Activated naive CD4-positive, alpha-beta T cell treated with anti-CD3 and anti-CD28 coated beads for 36 hours (primary cell): Measurements from ENCODE around the gene C21orf58. TPM values are rescaled to one million over a fixed set of nuclear protein-coding genes. Genes with fewer than 3 reads are reported as not detected.

Experiments used
- CTCF ChIA-PET: fragments of 350-600 bp; sonication (Branson Sonifier 250); formaldehyde crosslinking; loops from one replicate; lab custom pipeline; 2021; ENCODE audit warnings: antibody characterized with exemption; lab: Charles Lee
- DNase-seq: peaks from one replicate; pipeline ENCODE4 v3.0.0-alpha.2; 2020
- H3K27ac Mint-ChIP-seq: one replicate; pipeline ENCODE4 v1.8.0; 2021; ENCODE audit warnings: mild to moderate bottlenecking, mixed read lengths
- H3K27me3 Mint-ChIP-seq: one replicate; pipeline ENCODE4 v1.8.0; 2021; ENCODE audit warnings: low read depth, mixed read lengths
- H3K36me3 Mint-ChIP-seq: one replicate; pipeline ENCODE4 v1.8.0; 2021; ENCODE audit warnings: low read depth, mixed read lengths
- H3K4me1 Mint-ChIP-seq: one replicate; pipeline ENCODE4 v1.8.0; 2021; ENCODE audit warnings: low read depth, mixed read lengths
- H3K4me3 Mint-ChIP-seq: one replicate; pipeline ENCODE4 v1.8.0; 2021; ENCODE audit warnings: mild to moderate bottlenecking, moderate library complexity, mixed read lengths
- H3K9me3 Mint-ChIP-seq: one replicate; pipeline ENCODE4 v1.8.0; 2021; ENCODE audit warnings: mixed read lengths
- intact Hi-C: fragments of 100-400 bp; cut with micrococcal nuclease; formaldehyde crosslinking; loops from one replicate; pipeline ENCODE4 v1.15.1; 2023
- total RNA-seq, 2 experiments: library from RNA; stranded (reverse); gene quantifications; one replicate each; pipeline ENCODE4 v1.2.3, GENCODE V29; 2021

The C21orf58 gene
- total RNA-seq, 2 experiments from 2014 or later: 23.9 to 24.2 TPM

DNA sequence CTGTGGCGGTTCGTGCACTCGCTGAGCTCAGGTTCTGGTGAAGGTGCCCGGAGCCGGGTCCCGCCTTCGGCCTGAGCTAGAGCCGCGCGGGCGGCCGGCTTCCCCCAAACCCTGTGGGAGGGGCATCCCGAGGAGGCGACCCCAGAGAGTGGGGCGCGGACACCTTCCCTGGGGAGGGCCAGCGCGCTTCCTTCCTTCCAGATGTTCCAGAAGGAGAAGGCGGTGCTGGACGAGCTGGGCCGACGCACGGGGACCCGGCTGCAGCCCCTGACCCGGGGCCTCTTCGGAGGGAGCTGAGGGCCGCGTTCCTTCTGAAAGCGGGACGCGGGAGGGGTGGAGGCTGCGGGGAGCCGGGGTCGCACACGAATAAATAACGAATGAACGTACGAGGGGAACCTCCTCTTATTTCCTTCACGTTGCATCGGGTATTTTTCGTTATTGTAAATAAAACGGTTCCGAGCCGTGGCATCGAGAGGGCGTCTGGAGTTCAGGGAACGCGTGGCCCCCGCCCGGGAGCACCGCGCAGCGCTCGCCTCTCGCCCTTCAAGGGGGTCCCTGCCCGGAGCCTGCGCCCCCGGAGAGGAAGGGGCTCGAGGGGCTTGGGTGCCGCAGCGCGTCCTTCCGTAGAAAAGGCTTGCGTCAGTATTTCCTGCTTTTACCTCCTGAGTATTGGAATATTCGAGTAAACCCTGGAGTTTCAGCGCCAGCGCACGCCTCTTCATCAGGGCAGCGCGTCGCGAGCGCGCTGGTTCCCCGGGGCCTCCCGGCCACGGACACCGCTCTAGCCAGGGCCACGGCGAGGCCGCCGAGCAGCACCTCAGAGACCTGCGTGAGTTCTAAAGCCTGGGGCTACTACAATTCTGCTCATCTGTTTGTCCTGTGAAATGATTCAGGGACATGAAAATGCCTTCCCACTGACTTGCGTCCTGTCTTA lies 26.1 kb downstream of the C21orf58 start:
- H3K27ac Mint-ChIP-seq: no peak overlapping the region
- CTCF ChIA-PET: no interaction called here
- peak; percentile 22 for DNase-seq

DNA sequence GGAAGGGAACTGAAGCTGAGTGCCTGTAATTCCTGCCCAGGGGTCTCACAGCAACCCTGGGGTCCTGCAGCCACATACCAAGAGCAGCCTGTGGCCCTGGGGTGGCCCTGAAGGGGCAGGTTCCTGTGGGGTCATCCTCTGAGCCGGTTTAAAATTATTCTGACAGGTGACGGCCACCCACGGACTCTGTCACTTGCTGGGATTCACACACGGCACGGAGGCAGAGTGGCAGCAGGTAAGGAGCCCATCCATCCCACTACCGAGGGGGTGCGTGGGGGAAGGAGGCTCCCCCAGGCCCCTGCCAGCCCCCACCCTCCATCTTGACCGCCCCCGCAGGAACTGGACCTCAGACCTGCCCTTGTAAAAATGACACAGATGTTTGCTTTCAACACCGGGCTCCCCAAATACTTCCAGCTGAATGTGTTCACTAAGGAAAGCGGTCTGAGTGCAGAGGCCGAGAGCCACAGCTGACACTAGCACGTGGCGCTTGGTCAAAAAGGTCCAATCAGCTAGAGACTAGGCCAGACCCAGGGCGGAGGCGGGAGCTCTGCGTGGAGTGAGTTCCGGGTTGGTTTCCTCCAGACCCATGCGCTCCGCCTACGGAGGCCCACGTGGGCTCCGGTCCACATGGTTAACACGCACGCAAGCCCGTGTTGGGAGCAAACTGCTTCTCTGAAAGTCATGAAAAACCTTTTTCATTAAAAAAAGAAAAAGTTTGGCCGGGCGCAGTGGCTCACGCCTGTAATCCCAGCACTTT lies 27.5 kb downstream of the C21orf58 start:
- peak overlapping the region; percentile 73 for H3K27ac Mint-ChIP-seq
- CTCF ChIA-PET: interaction anchor here (0.7 kb wide), 1 partner anchor 71 kb away, joined by 3 read pairs; no protein-coding TSS in a partner anchor
- H3K9me3 Mint-ChIP-seq: no peaks in the 10 kb centered on the region
- peak; percentile 82 for DNase-seq
- H3K4me1 Mint-ChIP-seq: peaks cover 18% of the 10 kb centered on the region
- peaks cover 22% of the 10 kb centered on the region for H3K36me3 Mint-ChIP-seq
- peak overlapping the region; percentile 62 for H3K4me3 Mint-ChIP-seq
- intact Hi-C loops: loop anchor here (2.0 kb wide), 1 partner anchor 27 kb away; the partner anchor contains the start of gene C21orf58
- H3K27me3 Mint-ChIP-seq: no peaks in the 10 kb centered on the region

More for the DNA sequence above, 26.1 kb downstream of the C21orf58 start:
- no peaks in the 10 kb centered on the region for H3K27me3 Mint-ChIP-seq
- H3K9me3 Mint-ChIP-seq: no peaks in the 10 kb centered on the region
- H3K4me3 Mint-ChIP-seq: peak overlapping the region; percentile 60
- H3K36me3 Mint-ChIP-seq: peaks cover 13% of the 10 kb centered on the region
- intact Hi-C loops: loop anchor here (2.0 kb wide), 1 partner anchor 25 kb away; the partner anchor contains the start of gene C21orf58
- peaks cover 18% of the 10 kb centered on the region for H3K4me1 Mint-ChIP-seq

DNA sequence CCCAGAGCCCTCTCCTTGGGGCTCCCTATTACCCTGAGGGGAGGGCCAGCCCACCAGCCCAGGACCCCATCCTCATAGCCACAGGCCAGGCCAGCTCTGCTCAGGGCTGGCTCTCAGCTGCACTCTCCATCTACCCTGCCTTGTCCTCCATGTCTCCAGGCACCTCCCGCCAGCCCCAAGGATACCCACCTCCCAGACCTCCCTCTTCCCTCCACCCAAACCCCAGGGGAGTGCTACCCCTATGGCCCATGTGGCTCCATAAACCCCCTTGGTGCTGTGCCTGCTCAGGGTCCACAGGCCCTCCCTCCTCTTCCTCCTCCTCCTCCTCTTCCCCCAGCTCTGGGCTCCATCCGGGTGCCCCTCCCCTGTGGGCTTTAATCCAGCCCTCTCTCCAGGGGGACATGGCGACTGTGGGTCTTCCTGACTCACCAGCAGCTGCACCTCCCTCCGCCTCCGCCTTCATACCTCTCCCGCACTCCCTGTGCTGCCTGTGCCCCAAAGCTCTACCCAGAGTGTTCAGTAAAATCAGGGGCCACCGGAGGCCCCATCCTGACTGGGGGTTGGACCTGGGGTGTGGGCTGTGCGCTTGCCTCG lies 28.4 kb downstream of the C21orf58 start:
- H3K27ac Mint-ChIP-seq: no peak overlapping the region
- DNase-seq: no peak
- peaks cover 20% of the 10 kb centered on the region for H3K4me1 Mint-ChIP-seq
- no peaks in the 10 kb centered on the region for H3K27me3 Mint-ChIP-seq
- no peaks in the 10 kb centered on the region for H3K9me3 Mint-ChIP-seq
- peaks cover 22% of the 10 kb centered on the region for H3K36me3 Mint-ChIP-seq
- CTCF ChIA-PET: no interaction called here
- H3K4me3 Mint-ChIP-seq: peak overlapping the region; percentile 4
- intact Hi-C loops: no loop called here

DNA sequence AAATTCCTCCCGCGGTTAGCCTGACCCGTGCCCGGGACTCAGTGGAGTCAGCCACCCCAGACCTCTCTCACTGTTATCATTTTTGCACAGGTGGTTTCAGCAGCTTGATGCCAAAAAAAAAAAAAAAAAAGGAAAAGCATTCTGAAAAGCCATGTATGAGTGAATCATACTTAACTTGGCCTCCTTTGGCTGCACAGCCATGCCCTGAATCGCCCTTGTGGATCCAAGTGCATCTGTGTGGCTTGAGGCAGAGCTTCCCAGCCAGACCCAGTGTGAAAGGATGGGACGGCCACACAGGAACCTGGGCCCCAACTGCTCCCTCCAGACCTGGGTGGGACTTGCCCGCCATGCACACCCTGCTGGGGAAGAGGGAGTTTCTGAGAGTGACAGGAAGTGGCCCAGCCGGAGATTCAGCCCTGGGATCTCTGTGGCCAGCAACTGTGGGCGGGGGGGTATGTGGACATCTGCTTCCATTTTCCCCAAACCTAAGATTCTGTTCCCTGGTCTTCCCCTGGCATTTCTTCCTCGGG lies 29.0 kb downstream of the C21orf58 start:
- H3K27ac Mint-ChIP-seq: no peak overlapping the region
- intact Hi-C loops: no loop called here
- no peaks in the 10 kb centered on the region for H3K27me3 Mint-ChIP-seq
- H3K4me1 Mint-ChIP-seq: peaks cover 23% of the 10 kb centered on the region
- peaks cover 21% of the 10 kb centered on the region for H3K36me3 Mint-ChIP-seq
- H3K9me3 Mint-ChIP-seq: no peaks in the 10 kb centered on the region
- CTCF ChIA-PET: no interaction called here
- no peak for DNase-seq
- no peak overlapping the region for H3K4me3 Mint-ChIP-seq

DNA sequence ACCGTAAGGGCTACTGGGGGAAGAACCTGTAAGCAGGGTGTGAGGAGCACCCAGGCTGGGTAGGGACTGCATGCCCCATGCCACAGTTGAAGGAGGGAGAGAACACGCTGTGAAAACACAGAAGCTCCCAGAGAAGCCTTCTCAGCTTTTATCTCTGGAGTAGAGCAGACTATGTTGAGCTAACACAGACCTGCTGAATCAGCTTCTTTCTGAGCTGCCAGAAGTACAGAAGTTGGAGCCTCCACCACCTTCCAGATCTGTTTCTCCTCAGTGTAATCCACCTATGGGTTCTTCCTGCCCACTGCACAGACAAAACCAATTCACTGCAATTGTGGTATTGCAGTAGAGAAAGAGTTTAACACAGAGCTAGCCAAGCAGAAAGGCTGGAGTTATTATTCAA lies 32.1 kb downstream of the C21orf58 start:
- no peak overlapping the region for H3K4me3 Mint-ChIP-seq
- DNase-seq: no peak
- no peak overlapping the region for H3K27ac Mint-ChIP-seq
- CTCF ChIA-PET: no interaction called here
- peaks cover 30% of the 10 kb centered on the region for H3K4me1 Mint-ChIP-seq
- no peaks in the 10 kb centered on the region for H3K27me3 Mint-ChIP-seq
- intact Hi-C loops: no loop called here
- H3K36me3 Mint-ChIP-seq: peaks cover 17% of the 10 kb centered on the region
- H3K9me3 Mint-ChIP-seq: no peaks in the 10 kb centered on the region

DNA sequence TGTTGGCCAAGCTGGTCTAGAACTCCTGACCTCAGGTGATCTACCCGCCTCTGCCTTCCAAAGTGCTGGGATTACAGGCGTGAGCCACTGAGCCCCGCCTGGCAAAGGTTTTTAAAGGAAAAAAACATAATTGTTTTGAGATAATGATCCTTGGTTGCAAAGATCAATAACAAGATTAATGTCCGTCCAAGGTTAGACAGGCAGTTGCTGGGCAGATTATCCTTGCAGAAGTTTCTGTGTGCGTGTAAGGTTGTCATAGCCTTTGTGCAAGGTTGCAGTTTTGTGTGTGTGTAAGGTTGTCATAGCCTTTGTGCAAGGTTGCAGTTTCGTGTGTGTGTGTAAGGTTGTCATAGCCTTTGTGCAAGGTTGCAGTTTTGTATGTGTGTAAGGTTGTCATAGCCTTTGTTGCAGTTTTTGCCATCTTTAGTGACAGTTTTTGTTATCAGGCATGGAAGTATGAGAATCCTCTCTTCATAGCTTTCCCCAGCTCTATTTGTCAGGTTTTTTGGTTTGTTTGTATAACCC lies 34.0 kb downstream of the C21orf58 start:
- CTCF ChIA-PET: interaction anchor here (0.7 kb wide), 1 partner anchor 9 kb away, joined by 4 read pairs; no protein-coding TSS in a partner anchor
- H3K4me1 Mint-ChIP-seq: peaks cover 27% of the 10 kb centered on the region
- intact Hi-C loops: loop anchor here (5.0 kb wide), 1 partner anchor 317 kb away; no protein-coding TSS in a partner anchor
- peaks cover 22% of the 10 kb centered on the region for H3K36me3 Mint-ChIP-seq
- H3K27me3 Mint-ChIP-seq: no peaks in the 10 kb centered on the region
- no peak overlapping the region for H3K4me3 Mint-ChIP-seq
- H3K27ac Mint-ChIP-seq: no peak overlapping the region
- no peak for DNase-seq
- H3K9me3 Mint-ChIP-seq: no peaks in the 10 kb centered on the region

DNA sequence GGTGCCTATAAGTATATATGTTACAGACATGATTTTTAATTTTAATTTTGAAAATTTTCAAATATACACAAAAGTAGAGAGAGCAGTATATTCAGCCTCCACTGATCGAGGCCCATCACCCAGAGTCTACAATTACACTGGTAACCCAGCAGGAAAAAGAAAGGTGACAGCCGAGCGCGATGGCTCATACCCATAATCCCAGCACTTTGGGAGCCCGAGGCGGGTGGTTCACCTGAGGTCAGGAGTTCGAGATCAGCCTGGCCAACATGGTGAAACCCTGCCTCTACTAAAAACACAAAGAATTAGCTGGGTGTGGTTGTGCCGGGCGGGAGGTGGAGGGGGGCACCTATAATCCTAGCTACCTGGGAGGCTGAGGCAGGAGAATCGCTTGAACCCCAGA lies 36.1 kb downstream of the C21orf58 start:
- intact Hi-C loops: loop anchor here (2.0 to 5.0 kb wide), 2 partner anchors 171 to 315 kb away; partner anchors contain the start of gene DIP2A
- Mint-ChIP-seq H3K36me3 (peaks cover 32% of the 10 kb centered on the region), H3K27ac (no peak overlapping the region), H3K9me3 (no peaks in the 10 kb centered on the region), H3K4me1 (peaks cover 49% of the 10 kb centered on the region), H3K4me3 (no peak overlapping the region), H3K27me3 (no peaks in the 10 kb centered on the region)
- no peak for DNase-seq
- CTCF ChIA-PET: no interaction called here

DNA sequence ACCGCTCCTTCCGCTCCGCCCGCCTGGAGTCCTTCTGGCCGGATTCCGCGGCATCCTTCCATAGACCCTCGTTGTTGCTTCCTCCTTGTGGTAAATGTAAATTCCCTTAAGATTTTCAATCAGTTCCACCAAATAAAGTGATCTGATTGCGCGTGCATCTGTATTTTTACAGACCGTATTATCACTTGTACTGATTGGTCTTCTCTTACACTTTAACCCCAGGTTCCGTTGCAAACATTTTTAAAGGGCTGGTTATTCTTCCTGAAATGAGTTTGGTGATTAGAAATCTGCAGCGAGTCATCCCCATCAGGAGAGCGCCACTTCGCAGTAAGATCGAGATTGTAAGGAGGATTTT lies 37.0 kb downstream of the C21orf58 start:
- CTCF ChIA-PET: no interaction called here
- peak overlapping the region; percentile 98 for H3K4me3 Mint-ChIP-seq
- peak overlapping the region; percentile 96 for H3K27ac Mint-ChIP-seq
- no peaks in the 10 kb centered on the region for H3K9me3 Mint-ChIP-seq
- H3K4me1 Mint-ChIP-seq: peaks cover 54% of the 10 kb centered on the region
- DNase-seq: no peak
- peaks cover 25% of the 10 kb centered on the region for H3K36me3 Mint-ChIP-seq
- no peaks in the 10 kb centered on the region for H3K27me3 Mint-ChIP-seq
- intact Hi-C loops: loop anchor here (1.0 to 5.0 kb wide), 6 partner anchors 38 to 314 kb away; partner anchors contain the start of genes DIP2A, LSS and PCNT

DNA sequence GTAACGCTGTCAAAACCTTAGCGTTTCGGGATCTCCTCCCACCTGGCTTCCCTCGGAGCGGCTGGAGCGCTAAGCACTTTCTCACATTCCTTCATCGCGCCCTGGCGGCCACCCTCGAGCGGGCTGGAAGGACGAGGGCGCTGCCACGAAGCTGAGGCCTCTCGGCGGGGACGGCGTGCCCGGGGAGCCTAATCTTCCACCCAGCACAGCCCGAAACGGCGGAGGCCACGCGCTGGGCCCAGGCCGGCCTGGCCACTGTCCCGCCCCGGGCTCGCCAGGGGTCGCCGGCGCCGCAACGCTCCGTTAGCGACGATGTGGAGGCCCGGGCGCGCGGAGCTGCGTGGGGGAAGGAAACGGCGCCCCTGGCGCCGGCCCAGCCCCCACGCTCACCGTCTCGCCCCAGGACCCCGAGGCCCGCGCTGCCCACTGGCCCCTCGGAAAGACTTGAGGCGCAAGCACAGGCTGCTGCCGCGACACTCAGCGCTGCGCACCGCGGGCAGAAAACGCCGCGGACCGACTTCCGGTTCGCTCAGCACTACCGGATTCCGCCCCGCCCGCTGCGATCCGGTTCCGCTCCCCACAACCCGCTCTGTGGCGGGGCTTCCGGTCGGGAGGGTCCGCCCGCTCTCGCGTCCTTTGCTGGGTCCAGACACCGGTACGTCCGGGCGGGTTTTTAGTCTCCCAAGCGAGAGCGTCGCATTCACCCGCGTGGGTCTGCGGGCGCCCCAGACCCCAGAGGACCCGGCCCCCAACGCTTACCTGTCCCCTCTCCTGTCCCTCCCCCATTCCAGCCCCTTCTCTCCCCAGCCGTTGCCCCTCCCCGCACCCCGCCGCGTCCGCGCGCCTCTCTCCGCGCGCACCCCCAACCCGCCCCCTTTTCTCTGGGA lies 37.7 kb downstream of the C21orf58 start, which contains the start of gene YBEY:
TSS of gene YBEY (plus strand) at position 582 of the 887 bp plus-strand sequence. CDS start 572 bp downstream, outside the sequence.
- Mint-ChIP-seq H3K27me3 (no peaks in the 10 kb centered on the region), H3K27ac (peak within 1 kb of the TSS; percentile 96), H3K36me3 (peaks cover 23% of the 10 kb centered on the region), H3K4me1 (peaks cover 58% of the 10 kb centered on the region), H3K4me3 (peak within 1 kb of the TSS; percentile 98), H3K9me3 (no peaks in the 10 kb centered on the region)
- intact Hi-C loops: loop anchor here (1.0 to 5.0 kb wide), 7 partner anchors 38 to 314 kb away; partner anchors contain the start of genes DIP2A, LSS and PCNT
- DNase-seq: peak; percentile 89
- CTCF ChIA-PET: interaction anchor here (0.6 to 1.1 kb wide), 2 partner anchors 35 to 61 kb away, joined by 3 read pairs; no protein-coding TSS in a partner anchor

DNA sequence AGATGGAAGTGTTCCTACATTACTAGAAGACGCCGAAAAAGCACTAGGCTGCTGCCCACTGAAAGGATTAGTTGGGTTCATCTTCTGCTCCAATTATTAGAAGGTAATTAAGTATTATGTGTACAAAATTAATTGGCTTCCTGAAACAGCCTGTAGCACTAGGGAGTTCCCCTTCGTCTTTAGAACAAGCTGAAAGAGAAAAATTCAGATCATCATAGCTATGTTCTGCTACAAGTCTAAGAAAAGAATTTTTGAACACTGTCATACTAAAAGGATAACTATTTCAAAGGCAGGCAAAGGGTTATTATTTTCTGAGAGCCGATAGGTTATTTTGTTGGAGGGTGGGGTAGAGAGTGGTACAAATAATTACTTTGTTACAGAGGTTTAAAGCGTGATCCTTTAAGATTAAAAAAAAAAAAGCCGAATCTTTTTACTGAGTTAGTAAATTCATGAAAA lies 38.4 kb downstream of the C21orf58 start, which contains the start of gene MCM3AP:
TSS of gene MCM3AP (minus strand) at position 406 of the 456 bp plus-strand sequence. CDS start at position 81, 325 bp downstream.
- Mint-ChIP-seq H3K4me3 (peak within 1 kb of the TSS; percentile 98), H3K4me1 (peaks cover 59% of the 10 kb centered on the region), H3K27me3 (no peaks in the 10 kb centered on the region), H3K9me3 (no peaks in the 10 kb centered on the region), H3K36me3 (peaks cover 23% of the 10 kb centered on the region), H3K27ac (peak within 1 kb of the TSS; percentile 96)
- intact Hi-C loops: loop anchor here (1.0 to 5.0 kb wide), 2 partner anchors 138 to 313 kb away; no protein-coding TSS in a partner anchor
- DNase-seq: no peak
- CTCF ChIA-PET: interaction anchor here (0.7 to 1.1 kb wide), 2 partner anchors 61 to 142 kb away, joined by 3 read pairs; no protein-coding TSS in a partner anchor
